GM21528 (cell line): ENCODE measurements around the gene PCDHGC5.

Source experiments
- ATAC-seq: cut with Tn5 transposase; IDR thresholded peaks from one replicate; pipeline ENCODE4 v1.9.1; 2021; ENCODE audit warnings: mild to moderate bottlenecking, moderate library complexity; ENCODE audit not compliant: unreplicated experiment, low FRiP score

The PCDHGC5 gene

GRCh38 chr5:141488591-141489561 is at the start of gene PCDHGC5:
TSS of gene PCDHGC5 (plus strand) at chr5:141489081. CDS start at chr5:141489241, 160 bp downstream.
- ATAC-seq, result no peak

GRCh38 chr5:141439411-141440141 is 49.3 kb upstream of the PCDHGC5 start:
- no peak for ATAC-seq

DNA sequence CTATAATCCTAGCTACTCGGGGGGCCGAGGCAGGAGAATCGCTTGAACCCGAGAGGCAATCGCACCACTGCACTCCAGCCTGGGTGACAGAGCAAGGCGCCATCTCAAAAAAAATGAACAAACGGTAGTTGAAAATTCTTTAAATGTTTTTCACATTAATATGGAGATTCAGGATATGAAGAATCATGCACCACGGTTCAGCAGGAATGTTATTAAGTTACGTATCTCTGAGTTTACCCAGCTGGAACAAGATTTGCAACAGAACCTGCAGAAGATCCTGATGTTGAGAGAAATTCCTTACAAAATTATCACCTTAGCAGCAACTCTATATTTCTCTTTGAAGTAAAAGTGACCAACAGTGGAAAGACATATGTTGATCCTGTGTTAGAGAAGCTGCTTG is 48.5 kb upstream of the PCDHGC5 start:
- ATAC-seq, result no peak

- no peak for ATAC-seq
Measured at GRCh38 chr5:141441571-141442170, 47.2 kb upstream of the PCDHGC5 start.

DNA sequence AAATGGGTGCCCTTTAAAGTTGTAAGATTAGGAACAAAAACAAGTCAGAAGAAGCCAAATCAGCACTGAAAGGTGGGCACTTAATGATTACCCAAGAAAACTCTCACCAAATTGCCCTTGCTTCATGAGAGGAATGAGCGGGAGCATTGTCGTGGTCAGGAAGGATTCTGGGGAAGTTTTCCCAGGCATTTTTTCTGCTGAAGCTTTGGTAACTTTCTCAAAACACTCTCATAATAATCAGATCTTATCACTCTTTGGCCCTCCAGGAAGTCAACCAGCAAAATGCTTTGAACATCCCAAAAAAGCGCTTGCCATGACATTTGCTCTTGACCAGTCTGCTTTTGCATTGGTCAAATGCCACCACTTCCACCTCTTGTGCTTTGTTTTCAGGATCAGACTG is 23.5 kb upstream of the PCDHGC5 start:
- no peak for ATAC-seq

DNA sequence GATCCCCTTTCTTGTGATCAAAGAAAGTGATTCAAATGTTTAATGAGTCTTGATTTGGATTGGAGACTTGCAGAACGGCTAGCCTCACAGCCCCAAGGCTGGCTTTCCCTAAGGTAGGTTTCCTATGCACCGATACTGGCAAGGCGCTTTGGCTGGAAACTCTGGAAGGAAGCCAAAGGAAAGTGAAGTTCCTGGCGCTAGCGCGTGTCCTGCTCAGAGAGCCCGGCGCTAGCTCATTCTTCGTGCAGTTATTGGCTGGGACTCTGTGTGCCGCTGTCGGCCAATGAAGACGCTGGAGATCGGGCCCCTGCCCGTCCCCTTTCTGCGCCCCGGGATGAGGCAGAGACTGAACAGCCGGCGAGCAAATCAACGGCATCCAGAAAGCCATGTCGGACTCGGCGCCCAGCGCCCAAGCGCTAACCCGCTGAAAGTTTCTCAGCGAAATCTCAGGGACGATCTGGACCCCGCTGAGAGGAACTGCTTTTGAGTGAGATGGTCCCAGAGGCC is 13.2 kb upstream of the PCDHGC5 start, which contains the start of gene PCDHGC3:
Gene PCDHGC3, plus strand, starts transcription at position 342 of the 507 bp plus-strand sequence. Its CDS starts 151 bp downstream, at position 493.
- peak; percentile 97 for ATAC-seq

GRCh38 chr5:141476132-141476911 is 12.6 kb upstream of the PCDHGC5 start:
- peak; percentile 34 for ATAC-seq

DNA sequence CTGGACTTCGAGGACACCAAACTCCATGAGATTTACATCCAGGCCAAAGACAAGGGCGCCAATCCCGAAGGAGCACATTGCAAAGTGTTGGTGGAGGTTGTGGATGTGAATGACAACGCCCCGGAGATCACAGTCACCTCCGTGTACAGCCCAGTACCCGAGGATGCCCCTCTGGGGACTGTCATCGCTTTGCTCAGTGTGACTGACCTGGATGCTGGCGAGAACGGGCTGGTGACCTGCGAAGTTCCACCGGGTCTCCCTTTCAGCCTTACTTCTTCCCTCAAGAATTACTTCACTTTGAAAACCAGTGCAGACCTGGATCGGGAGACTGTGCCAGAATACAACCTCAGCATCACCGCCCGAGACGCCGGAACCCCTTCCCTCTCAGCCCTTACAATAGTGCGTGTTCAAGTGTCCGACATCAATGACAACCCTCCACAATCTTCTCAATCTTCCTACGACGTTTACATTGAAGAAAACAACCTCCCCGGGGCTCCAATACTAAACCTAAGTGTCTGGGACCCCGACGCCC is 11.8 kb upstream of the PCDHGC5 start:
- ATAC-seq, result no peak

GRCh38 chr5:141477815-141478214 is 11.1 kb upstream of the PCDHGC5 start:
- no peak for ATAC-seq

DNA sequence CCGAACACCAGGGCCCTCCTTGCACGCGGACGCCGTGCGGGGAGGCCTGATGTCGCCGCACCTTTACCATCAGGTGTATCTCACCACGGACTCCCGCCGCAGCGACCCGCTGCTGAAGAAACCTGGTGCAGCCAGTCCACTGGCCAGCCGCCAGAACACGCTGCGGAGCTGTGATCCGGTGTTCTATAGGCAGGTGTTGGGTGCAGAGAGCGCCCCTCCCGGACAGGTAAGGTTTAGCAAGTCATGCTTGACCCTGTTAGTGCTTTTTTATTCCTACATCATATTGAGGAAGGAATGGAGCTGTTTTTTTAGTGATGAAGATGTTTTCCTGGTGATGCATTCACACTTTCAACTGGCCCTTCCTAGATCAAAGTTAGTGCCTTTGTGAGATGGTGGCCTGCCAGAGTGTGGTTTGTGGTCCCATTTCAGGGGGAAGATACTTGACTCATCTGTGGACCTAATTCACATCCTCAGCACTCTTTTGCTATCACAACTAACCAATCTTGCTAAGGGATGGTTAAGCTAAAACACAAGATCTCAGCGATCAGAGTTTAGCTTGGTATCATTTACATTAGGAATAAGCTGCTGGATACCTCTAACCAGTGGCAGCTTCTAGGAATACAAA is 10.4 kb upstream of the PCDHGC5 start:
- no peak for ATAC-seq

DNA sequence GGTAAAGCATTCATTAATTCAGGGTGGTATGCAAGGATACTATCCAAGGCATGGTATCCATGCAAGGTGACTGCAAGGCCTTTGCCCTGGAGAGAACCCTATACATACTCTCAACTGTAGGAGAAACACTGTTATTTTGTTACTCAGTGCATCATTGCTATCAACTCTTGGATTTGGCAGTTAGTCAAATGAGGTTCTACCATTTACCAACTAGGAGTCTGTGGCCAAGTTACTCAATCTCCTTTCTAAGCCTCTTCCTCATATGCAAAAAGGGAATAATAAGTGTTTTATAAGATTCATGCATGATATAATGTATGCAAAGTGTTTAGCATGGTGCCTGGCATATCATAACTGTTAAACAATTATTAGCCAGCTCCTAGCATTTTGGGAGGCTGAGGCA is 9.1 kb upstream of the PCDHGC5 start:
- no peak for ATAC-seq

- no peak for ATAC-seq
Measured at GRCh38 chr5:141483902-141484301, 5.0 kb upstream of the PCDHGC5 start.

- no peak for ATAC-seq
Measured at GRCh38 chr5:141484310-141484640, 4.6 kb upstream of the PCDHGC5 start.

DNA sequence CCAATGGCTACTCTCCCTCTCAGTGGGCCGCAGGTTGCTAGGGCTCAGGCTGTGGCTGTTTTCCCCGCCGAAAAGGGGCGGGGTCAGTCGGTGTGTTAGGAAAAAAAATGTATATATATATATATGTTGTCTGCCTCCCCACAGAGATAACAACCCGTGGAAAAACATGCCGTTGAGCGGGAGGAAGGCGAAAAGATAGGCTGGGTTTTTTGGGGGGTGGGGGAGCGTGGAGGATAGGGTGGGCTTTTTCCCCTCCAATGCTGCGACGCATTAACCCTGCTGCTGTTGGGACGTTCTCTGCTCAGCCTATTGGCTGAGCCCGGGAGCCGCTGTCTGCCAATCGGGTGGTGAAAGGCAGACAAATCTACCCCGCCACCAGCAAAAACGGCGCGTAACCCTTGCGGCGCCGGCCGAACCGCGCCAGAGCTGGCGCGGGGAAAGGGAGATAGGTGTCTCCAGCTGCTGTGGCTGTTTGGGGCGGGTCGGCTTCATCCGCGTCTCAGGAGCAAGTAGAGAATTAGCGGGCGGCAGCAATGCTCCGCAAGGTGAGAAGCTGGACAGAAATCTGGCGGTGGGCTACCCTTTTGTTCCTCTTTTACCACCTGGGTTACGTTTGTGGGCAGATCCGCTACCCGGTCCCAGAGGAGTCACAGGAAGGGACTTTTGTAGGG is 4.1 kb upstream of the PCDHGC5 start, which contains the start of gene PCDHGC4:
Gene PCDHGC4, plus strand, starts transcription at position 390 of the 671 bp plus-strand sequence. Its CDS starts 144 bp downstream, at position 534.
- no peak for ATAC-seq

- no peak for ATAC-seq
Measured at GRCh38 chr5:141485321-141486055, 3.4 kb upstream of the PCDHGC5 start.

DNA sequence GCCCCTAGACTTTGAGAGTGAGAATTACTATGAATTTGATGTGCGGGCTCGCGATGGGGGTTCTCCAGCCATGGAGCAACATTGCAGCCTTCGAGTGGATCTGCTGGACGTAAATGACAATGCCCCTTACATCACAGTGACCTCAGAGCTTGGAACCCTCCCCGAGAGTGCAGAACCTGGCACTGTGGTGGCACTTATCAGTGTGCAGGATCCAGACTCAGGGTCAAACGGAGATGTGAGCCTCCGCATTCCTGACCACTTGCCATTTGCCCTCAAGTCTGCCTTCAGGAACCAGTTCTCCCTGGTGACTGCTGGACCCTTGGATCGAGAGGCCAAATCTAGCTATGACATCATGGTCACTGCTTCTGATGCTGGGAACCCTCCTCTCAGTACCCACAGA is 2.8 kb upstream of the PCDHGC5 start:
- no peak for ATAC-seq

GRCh38 chr5:141487131-141487530 is 1.8 kb upstream of the PCDHGC5 start:
- no peak for ATAC-seq

DNA sequence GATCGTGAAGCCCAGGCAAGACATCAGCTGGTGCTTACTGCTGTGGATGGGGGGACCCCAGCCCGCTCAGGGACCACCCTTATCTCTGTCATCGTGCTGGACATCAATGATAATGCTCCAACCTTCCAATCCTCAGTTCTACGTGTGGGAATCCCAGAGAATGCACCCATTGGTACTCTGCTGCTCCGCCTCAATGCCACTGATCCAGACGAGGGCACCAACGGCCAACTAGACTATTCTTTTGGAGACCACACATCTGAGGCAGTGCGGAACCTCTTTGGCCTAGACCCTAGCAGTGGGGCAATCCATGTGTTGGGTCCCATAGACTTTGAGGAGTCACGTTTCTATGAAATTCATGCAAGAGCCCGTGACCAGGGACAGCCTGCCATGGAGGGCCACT is 960 bp downstream of the PCDHGC5 start:
- no peak for ATAC-seq
